OCI-LY1 (cell line): Measurements from ENCODE around the gene ZNF274.

Experiments used
- H2AFZ ChIP-seq: fragments of 200-600 bp; sonication (generic), shearing (Covaris generic); 2 replicates; pipeline ENCODE4 v1.6.0; 2014; ENCODE audit warnings: antibody characterized with exemption, mild to moderate bottlenecking, low read length
- H3F3A ChIP-seq: fragments of 200-600 bp; sonication (generic), shearing (Covaris generic); 2 replicates; pipeline ENCODE4 v1.6.0; 2014; ENCODE audit warnings: mild to moderate bottlenecking, antibody characterized with exemption, low read length, moderate library complexity; ENCODE audit not compliant: insufficient read depth
- H3K27ac ChIP-seq: fragments of 200-600 bp; sonication (generic); 2 replicates; pipeline ENCODE4 v1.5.1; 2014; ENCODE audit warnings: low read length, mixed run types, mild to moderate bottlenecking, low read depth; ENCODE audit not compliant: poor library complexity, severe bottlenecking
- H3K27me3 ChIP-seq: fragments of 200-600 bp; sonication (generic); 2 replicates; pipeline ENCODE4 v1.6.0; 2014; ENCODE audit warnings: antibody characterized with exemption, mild to moderate bottlenecking, low read length, moderate library complexity; ENCODE audit not compliant: insufficient read depth
- H3K36me3 ChIP-seq: fragments of 200-600 bp; sonication (generic); 2 replicates; pipeline ENCODE4 v1.6.1; 2014; ENCODE audit warnings: mild to moderate bottlenecking, antibody characterized with exemption, low read length, moderate library complexity, mixed read lengths; ENCODE audit not compliant: insufficient read depth
- H3K4me1 ChIP-seq: fragments of 200-600 bp; sonication (generic); 2 replicates; pipeline ENCODE4 v1.5.1; 2014; ENCODE audit warnings: mild to moderate bottlenecking, low read length, moderate library complexity; ENCODE audit not compliant: insufficient read depth, severe bottlenecking
- H3K4me2 ChIP-seq: fragments of 200-600 bp; sonication (generic), shearing (Covaris generic); 2 replicates; pipeline ENCODE4 v1.6.1; 2014; ENCODE audit warnings: low read length
- H3K4me3 ChIP-seq: fragments of 200-600 bp; sonication (generic); 2 replicates; pipeline ENCODE4 v1.5.1; 2014; ENCODE audit warnings: low read length, low read depth, mild to moderate bottlenecking, mixed read lengths; ENCODE audit not compliant: poor library complexity, severe bottlenecking
- H3K79me2 ChIP-seq: fragments of 200-600 bp; shearing (Covaris generic); 2 replicates; pipeline ENCODE4 v1.6.1; 2016; ENCODE audit warnings: mixed run types, low read length, mixed read lengths; ENCODE audit not compliant: insufficient read depth
- H3K9ac ChIP-seq: fragments of 200-600 bp; sonication (generic), shearing (Covaris generic); 2 replicates; pipeline ENCODE4 v1.6.1; 2014; ENCODE audit warnings: mild to moderate bottlenecking, low read length, mixed read lengths
- H3K9me2 ChIP-seq: fragments of 200-600 bp; sonication (generic), shearing (Covaris generic); 2 replicates; pipeline ENCODE4 v1.6.1; 2014; ENCODE audit warnings: low read depth, mild to moderate bottlenecking, low read length, mixed read lengths
- H3K9me3 ChIP-seq: fragments of 200-600 bp; shearing (Covaris generic); 2 replicates; pipeline ENCODE4 v1.6.1; 2014; ENCODE audit warnings: low read length, mixed read lengths
- H4K20me1 ChIP-seq: fragments of 200-600 bp; sonication (generic), shearing (Covaris generic); 2 replicates; pipeline ENCODE4 v1.6.0; 2016; ENCODE audit warnings: mild to moderate bottlenecking, low read length; ENCODE audit not compliant: insufficient read depth
- EZH2 ChIP-seq: fragments of 200-600 bp; sonication (generic), shearing (Covaris generic); IDR thresholded peaks from 2 replicates; pipeline ENCODE4 v1.8.0; 2017; ENCODE audit warnings: borderline replicate concordance, mixed run types, mild to moderate bottlenecking, antibody characterized with exemption, low read length, moderate library complexity, mixed read lengths
- TF ChIP-seq, protein P1 (sequence below): fragments of 200-600 bp; sonication (generic), shearing (Covaris generic); IDR thresholded peaks from 2 replicates; pipeline ENCODE4 v1.5.1; 2017; ENCODE audit warnings: mild to moderate bottlenecking, antibody characterized with exemption, low read length, moderate library complexity, mixed read lengths

Gene ZNF274

DNA sequence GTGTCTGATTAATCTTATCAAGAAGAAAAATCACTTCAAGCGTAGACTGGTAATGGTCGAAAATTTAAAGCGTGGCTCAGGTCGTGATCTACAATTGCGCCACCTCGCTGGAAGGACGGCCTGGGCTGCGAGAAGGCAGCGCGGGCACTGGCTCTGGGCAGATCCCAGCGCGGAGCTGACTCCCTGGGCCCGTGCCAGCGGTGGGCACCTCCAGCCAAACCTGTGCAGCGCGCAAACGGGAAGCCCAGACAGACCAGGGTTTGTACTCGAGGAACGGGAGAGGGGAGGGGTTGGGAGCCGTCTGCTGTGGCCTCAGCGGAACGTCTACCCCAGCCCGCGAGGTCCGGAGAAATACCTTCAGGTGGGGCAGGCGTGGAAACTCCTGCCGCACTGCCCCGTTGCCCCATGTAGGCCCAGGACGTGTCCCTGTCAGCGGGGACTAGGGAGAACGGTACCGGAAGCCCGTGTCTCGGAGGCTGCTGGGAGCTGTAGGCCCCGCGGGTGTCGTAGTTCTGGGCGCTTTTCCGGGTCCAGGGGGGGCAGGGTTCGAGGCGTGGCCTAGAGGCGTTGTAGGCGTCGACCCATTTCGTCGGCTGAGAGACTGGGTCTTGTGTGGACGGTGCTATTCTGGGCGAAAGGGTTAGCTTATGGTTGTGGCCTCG lies 21.1 kb downstream of the ZNF274 start:
- no peak overlapping the region for H3K27ac ChIP-seq
- no peaks in the 10 kb centered on the region for H3K4me1 ChIP-seq
- no peak overlapping the region for H3K9ac ChIP-seq
- no peaks in the 10 kb centered on the region for H3F3A ChIP-seq
- H3K4me3 ChIP-seq = no peak overlapping the region
- no peaks in the 10 kb centered on the region for H3K79me2 ChIP-seq
- no peaks in the 10 kb centered on the region for H3K9me2 ChIP-seq
- peaks cover 100% of the 10 kb centered on the region for H3K36me3 ChIP-seq
- no peak overlapping the region for H2AFZ ChIP-seq
- H4K20me1 ChIP-seq = no peaks in the 10 kb centered on the region
- peaks cover 61% of the 10 kb centered on the region for H3K9me3 ChIP-seq
- TF ChIP-seq EZH2 = no peak
- TF ChIP-seq, protein P1, sequence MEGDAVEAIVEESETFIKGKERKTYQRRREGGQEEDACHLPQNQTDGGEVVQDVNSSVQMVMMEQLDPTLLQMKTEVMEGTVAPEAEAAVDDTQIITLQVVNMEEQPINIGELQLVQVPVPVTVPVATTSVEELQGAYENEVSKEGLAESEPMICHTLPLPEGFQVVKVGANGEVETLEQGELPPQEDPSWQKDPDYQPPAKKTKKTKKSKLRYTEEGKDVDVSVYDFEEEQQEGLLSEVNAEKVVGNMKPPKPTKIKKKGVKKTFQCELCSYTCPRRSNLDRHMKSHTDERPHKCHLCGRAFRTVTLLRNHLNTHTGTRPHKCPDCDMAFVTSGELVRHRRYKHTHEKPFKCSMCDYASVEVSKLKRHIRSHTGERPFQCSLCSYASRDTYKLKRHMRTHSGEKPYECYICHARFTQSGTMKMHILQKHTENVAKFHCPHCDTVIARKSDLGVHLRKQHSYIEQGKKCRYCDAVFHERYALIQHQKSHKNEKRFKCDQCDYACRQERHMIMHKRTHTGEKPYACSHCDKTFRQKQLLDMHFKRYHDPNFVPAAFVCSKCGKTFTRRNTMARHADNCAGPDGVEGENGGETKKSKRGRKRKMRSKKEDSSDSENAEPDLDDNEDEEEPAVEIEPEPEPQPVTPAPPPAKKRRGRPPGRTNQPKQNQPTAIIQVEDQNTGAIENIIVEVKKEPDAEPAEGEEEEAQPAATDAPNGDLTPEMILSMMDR = no peak
- H3K4me2 ChIP-seq = no peak overlapping the region
- no peaks in the 10 kb centered on the region for H3K27me3 ChIP-seq

DNA sequence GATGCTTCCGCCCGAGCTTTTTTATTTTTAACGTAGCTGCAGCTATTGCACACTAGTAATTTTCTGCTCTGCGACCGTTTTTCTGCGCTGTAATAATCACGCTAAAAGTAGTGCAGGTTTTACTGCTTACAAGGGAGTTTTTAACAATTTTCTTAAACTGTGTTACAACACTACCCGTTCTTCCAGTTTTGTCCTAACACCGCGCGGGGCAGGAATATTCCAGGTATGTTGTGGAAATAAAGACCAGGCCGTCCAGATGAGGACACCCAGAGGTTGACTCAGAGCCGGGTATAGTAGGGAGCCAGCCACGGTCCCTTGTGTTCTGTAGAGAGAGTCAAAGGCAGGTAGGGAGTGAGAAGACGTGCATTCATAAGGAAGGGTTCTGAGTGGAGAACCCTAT lies 21.7 kb downstream of the ZNF274 start:
- H3K9ac ChIP-seq = no peak overlapping the region
- H3K9me3 ChIP-seq = peaks cover 61% of the 10 kb centered on the region
- peaks cover 100% of the 10 kb centered on the region for H3K36me3 ChIP-seq
- H4K20me1 ChIP-seq = no peaks in the 10 kb centered on the region
- no peak for TF ChIP-seq EZH2
- TF ChIP-seq, protein P1 = no peak
- no peaks in the 10 kb centered on the region for H3F3A ChIP-seq
- H3K9me2 ChIP-seq = no peaks in the 10 kb centered on the region
- no peaks in the 10 kb centered on the region for H3K27me3 ChIP-seq
- H3K27ac ChIP-seq = no peak overlapping the region
- H2AFZ ChIP-seq = no peak overlapping the region
- no peak overlapping the region for H3K4me2 ChIP-seq
- H3K4me3 ChIP-seq = no peak overlapping the region
- no peaks in the 10 kb centered on the region for H3K79me2 ChIP-seq
- H3K4me1 ChIP-seq = no peaks in the 10 kb centered on the region

DNA sequence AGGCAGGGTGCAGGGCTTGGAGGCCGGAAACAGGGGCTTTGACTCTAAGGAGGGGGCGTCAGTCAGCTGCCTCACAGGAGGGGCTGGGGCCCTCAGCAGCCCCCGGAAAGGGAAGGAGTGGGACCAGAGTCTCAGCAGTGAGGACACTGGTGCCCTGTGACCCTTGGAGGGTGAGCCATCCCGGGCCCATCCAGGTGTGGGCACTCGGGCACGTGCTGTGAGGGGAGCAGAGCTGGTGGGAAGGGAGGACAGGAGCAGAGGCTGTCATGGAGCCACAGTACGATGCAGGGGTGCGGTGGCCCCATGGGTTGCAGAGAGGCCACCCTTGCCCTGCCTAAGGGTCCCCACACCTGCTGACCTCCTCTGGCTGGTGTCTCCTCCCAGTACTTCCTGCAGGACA lies 26.7 kb downstream of the ZNF274 start:
- no peak overlapping the region for H3K27ac ChIP-seq
- no peaks in the 10 kb centered on the region for H3K79me2 ChIP-seq
- no peak for TF ChIP-seq EZH2
- TF ChIP-seq, protein P1 = no peak
- H3K36me3 ChIP-seq = peaks cover 99% of the 10 kb centered on the region
- no peaks in the 10 kb centered on the region for H3K27me3 ChIP-seq
- no peak overlapping the region for H2AFZ ChIP-seq
- H4K20me1 ChIP-seq = no peaks in the 10 kb centered on the region
- no peak overlapping the region for H3K4me2 ChIP-seq
- H3K9me2 ChIP-seq = no peaks in the 10 kb centered on the region
- no peak overlapping the region for H3K9ac ChIP-seq
- peaks cover 68% of the 10 kb centered on the region for H3K9me3 ChIP-seq
- H3K4me1 ChIP-seq = no peaks in the 10 kb centered on the region
- no peaks in the 10 kb centered on the region for H3F3A ChIP-seq
- H3K4me3 ChIP-seq = no peak overlapping the region
